GM19023 (cell line): ENCODE data around the gene METTL3.
A peak's percentile ranks its signal among the peaks of the same experiment; 100 is the strongest.
"Not testable (repeated sequence)": the region's sequence is repeated elsewhere in the genome, so short reads cannot be mapped to it uniquely, and the experiment has no call there.

ENCODE experiments used
- ATAC-seq: cut with Tn5 transposase; IDR thresholded peaks from one replicate; pipeline ENCODE4 v1.9.1; 2021; ENCODE audit warnings: mild to moderate bottlenecking, moderate library complexity; ENCODE audit not compliant: unreplicated experiment

The METTL3 gene

DNA sequence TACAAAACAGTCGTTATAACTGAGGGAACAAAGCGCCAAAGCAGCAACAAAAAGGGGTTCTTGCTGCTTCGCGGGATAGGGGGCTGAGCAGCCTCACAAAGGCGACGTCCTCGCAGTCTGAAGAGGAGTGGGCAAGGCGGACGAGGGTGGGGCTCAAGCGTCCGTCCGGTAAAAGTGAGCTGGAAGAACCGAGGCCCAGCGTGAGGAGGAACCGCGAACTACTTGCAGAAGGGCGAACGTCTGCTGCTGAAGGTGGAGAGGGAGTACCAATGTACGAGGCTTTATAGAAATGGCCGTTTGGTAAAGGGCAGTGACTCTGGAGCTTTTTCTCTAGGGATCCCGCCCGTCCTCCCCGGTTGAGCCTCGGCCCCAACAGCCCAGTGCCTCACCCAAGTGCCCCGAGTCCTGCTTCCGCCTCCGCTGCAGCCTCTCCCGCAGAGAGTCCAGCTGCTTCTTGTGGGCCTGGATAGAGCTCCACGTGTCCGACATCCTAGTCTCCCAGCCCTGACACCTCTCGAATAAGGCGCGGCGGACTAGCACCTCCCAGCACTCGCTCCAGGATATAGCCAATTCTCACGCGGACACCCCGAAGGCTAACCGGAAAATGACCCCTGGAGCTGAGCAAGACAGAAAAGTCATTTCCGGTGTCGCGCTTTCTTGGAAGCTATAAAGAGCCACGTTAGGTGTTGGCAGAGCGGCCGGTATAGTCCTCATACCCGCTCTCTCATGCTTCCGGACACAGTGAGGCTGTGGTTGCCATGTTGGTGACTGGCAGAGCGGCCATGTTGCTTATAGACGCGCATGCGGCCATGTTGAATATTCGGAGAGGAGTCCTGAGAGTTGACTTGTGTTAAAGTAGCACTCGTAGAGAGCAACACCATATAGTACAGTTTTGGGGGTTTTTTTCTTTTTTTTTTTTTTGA, at the start of gene METTL3:
METTL3 (minus strand) TSS at position 606 of the 923 bp plus-strand sequence; CDS start at position 489, 117 bp downstream.
- peak; percentile 98 for ATAC-seq

DNA sequence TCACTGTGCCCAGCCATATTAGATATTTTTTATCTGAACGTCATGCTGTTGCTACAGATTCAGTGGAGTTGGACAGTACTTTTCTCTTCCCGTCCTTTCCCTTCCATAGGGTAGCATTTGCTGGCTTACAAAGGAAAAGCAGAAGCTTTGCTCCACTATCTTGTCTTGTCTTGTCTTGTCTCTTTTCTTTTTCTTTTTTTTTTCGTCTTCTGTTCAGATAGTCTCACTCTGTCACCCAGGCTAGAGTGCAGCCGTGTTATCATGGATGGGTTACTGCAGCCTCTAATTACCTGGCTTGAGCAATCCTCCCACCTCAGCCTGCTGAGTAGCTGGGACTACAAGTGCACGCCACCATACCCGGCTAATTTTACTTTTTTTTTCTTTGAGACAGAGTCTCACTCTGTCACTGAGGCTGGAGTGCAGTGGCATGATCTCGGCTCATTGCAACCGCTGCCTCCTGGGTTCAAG, 47.6 kb upstream of the METTL3 start:
- ATAC-seq = no peak

DNA sequence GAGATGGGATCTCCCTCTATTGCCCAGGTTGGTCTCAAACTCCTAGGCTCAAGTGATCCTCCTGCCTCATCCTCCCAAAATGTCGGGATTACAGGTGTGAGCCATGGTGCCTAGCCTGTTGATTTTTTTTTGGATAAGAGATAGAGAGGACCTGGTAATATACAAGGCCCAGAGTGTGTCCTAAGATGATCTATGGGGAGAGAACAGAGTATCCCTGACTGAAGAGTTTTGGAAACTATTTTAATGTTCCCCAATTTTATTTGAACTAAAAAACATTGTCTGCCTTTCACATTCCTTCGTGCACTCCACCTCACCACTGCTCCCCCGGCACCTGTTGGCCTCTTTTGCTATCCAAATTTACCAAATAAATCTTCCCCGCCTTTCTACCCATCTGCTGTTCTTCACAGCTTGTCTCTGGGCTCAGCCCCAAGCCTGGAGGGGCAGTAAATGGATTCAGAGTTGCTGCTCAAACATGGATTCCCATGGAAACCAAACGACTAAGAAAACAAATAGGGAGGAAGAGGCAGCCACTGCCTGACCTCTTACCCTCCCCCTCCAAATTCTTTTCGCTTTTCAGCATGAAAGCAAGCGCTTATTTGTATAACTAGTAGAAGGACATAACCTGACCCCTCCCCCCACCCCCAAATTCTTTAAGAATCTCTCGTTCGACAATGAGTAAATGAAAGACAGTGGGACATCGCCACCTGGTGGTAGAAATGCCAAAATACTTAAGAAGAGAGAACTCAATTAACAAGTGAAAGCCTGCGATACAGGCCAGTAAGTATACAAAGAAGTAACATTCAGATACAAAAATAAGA, 46.2 kb upstream of the METTL3 start:
- no peak for ATAC-seq

DNA sequence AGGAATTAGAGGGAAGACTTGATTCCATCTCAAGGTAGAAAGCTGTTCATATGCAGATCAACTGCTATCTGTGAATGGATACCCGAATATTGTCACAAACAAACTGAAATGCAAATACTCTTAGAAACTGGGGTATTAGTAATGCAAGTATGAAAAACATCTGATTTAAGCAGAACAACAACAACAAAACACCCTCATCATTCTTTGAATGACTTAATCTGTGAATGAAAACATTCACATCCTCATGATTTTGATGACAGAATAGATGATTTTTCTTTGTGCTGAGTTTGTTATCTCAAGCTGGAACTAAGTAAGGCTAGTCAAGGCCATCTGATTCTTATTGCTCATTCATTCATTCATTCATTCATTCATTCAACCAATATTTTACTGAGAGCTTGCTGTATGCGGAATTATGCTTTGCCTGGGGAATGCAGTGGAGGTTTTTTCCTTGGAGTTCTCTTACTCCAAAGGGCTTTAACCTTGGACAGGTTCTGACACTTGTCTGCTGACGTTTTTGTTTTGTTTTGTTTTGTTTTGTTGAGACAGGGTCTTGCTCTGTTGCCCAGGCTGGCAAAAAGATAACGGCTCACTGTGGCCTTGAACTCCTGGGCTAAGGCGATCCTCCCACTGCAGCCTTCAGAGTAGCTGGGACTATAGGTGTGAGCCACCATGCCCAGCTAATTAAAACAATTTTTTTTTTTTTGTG, 45.4 kb upstream of the METTL3 start:
- no peak for ATAC-seq

DNA sequence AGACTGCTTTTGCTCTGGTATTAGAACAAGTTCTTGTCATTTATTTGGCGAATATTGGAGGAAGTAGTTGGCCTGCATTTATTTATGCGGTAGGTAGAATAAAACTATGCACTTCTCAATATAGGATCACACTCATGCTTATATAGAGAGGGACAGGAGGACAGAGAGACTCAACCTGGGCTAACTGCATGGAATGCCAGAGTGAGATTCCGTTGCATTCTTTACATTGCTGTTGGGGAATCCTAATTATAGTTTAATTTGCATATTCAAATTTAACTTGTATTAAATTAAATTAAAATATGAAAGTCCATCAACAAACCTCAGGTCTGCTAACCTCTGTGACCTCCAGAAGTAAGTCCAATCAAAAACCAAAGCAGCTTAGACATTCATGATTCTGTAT, 42.1 kb upstream of the METTL3 start:
- no peak for ATAC-seq

DNA sequence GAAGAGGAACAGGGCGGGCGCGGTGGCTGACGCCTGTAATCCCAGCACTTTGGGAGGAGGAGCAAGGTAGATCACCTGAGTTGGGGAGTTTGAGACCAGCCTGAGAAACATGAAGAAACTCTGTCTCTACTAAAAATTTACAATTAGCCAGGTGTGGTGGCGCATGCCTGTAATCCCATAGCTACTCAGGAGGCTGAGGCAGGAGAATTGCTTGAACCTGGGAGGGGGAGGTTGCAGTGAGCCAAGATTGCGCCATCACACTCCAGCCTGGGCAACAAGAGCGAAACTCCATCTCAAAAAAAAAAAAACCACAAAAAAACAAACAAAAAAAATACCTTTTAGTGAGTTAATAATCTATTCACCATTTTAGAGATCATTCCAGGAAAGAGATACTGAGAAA, 33.4 kb upstream of the METTL3 start:
- not testable (repeated sequence) for ATAC-seq

DNA sequence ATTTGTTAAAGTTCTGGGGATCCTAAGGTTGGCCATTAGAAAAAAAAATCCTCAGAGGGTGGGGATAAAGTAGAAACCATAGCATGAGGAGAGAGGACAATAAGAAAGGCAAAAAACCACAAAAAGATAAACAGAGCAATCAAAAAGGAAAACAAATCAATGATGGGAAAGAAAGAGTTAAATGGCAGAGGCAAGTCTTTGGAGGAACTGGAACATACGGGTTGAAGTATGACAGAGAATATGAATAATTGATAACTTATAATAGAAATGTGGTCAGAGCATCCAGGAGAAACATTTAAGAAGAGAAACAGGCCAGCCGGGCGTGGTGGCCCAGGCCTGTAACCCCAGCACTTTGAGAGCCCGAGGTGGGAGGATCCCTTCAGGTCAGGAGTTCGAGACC, 32.8 kb upstream of the METTL3 start:
- no peak for ATAC-seq

DNA sequence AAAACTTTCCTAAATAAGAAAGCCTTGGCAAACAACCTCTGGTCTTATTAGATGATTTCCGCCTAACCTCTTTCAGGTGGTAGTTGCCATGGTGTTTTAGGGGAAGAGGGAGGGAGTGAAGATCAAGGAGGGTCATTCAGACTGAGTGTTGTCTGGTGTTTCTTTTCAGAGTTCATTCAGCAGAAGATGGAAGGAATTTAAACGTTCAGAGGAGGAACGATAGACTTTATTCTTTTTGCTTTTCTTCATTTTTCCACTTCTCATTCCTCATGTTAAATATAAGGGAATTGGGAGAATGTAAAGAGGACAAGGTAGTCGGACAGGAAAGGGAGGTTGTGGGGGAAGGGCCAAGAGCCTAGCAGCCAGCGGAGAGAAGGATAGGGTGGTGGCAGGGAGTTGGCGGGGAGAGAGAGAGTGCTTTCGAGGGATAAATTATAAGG, 32.4 kb upstream of the METTL3 start:
- ATAC-seq = no peak

DNA sequence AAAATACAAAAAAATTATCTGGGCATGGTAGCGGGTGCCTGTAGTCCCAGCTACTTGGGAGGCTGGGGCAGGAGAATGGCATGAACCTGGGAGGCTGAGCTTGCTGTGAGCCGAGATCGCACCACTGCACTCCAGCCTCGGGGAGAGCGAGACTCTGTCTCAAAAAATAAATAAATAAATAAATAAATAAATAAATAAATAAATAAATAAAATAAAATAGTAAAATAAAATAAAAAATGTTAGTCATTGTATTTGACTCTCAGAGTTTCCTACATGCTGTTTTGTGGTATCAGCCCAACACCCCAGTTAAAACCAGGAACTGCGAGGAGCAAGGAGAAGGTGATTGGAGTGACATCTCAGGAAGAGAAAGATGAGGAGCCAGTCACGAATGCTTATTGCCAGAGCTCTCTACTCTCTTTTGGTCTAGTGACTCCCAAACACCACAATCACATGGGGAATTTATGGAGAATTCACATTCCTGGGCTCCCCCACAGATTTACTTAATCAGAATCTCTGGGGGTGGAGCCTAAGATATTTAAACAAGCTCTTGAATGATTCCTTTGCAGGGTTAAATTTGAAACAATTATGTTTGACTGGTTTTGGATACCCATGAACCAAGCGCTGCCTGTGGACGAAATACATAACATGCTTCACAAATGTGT, 30.4 kb upstream of the METTL3 start:
- ATAC-seq = no peak

DNA sequence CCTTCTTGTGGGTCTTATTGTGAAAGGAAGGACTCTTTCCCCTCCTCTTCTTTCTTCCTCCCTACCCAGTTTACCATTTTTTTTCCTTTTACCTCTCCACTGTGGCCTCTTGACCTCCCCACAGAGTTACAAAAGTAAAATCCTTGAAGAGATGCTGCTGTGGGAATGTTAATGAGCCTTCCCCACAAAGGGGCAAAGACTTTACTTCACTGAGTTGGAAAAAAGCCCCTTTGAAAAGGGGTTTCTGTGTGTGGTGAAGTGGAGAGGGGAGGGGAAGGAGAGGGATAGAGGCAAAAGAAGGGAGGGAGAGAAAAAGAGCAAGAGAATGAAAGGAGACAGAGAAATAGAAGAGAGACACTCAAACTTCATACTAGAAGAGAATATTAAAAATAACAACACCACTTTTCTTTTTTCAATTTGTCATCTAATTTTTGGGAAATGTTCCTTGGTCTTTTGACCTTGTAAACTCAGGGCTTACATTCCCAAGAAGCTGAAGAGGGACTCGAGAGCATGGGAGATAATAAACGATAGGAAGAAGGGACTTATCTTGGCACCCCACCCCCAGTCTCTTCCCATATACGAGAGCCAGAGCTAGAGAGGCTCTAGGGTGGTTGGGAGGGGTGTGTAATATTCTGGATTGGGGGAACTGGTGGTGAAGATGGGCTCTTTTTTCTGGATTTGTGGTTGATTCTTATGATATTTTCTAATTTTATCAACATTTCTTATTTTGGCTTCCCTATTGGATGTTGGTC, 28.2 kb upstream of the METTL3 start:
- no peak for ATAC-seq

DNA sequence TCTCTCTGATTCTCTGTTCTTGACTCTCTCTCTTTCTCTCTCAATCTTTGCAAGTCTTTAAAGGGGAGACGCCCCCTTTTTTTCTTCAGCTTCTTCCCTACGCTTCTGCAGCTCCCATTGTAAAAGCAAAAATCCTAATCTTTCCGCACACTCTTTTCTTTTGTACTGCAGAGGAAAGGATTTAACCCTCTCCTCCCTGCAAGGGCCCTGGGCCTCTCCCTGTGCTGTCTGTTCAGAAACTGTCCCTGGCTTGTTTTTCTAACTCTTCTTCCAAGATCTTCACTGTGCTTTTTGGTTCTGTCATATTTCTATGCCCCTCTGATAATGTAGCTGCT, 25.9 kb upstream of the METTL3 start:
- ATAC-seq = no peak

DNA sequence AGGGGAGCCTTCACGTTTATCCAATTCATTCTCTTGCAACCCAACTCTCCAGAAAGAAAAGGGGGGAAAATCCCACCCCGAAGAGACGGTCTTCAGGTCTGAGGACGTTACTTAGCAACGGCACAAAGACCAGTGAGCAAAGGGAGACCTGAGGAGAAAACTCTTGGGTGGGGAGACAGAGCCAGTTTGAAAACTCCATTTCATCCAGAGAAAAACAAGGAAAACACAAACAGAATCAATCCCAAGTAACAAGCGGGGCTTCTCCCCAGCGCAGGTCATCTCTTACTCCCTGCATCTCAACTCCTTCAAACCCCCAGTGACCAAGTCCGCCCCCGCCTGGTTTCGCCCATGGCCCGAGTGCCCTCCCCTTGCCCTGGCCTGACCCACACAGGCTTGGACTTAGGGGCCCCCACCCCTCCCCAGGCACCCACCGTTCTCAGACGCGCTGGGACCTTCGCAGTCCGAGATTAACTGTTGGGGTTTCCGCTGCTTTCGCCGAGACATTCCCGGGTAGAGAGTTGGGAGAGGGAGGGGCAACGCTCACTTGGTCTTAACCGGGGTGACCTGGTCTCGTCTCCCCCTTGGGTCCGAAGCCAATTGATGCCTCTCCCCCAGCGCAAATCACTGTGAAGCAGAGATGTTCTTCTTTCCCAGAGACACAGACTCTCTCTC, 25.4 kb upstream of the METTL3 start:
- ATAC-seq = no peak

DNA sequence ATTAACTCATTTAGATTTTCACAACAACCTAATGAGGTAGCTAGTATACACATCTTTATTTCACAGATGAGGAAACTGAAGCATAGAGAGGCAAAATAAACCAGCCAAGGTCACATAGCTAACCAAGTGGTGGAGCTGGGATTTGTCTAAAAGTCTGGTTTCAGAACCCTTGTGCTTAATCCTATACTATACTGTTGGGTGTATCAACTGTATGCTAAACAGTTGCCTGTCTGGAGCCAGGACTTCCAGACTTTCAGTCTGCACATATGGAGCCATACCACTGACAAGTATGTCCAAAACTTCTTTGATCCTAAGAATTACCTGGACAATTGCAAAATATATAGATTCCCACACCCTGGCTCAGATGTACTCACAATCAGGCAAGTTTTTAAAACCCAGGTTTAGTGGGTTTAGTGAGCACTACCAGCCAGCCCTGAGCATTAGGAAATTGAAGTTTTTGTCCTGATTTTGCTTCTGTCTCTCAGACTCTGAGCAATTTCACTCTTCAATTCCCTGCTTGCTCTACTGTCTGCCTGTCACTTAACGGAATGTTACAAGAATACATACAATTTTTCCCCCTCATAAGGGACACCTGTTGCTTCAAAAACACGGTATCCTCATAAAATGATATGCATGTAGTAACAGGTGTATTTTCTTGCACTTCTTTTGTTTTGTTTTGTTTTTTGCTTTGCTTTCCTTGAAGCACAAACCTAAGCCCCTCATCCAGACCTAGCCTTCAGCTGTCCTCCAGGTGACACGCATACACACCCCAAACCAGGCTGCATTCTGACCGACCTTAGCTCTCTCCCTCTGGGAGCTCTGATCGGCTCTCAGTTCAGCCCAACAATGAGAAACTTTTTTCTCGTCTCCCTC, 24.6 kb upstream of the METTL3 start:
- ATAC-seq = no peak

DNA sequence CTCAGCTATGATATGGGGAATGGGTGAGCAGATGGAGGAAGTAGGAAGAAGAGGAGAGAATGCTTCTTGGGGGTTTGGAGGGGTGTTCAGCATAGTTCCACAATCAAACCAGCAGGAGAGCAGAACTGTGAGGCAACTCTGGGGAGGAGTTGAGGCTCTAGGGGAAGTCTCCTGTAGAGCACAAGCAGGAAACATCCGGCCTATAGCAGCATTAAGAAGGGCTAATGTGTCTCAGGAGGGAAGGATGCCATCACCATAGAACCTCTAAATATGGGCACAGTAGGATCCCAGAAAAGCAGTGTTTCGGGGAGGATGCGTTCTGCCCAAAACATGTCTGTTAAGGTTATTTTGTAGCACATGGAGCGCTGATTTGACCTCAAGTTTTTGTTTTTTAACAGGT, 23.4 kb upstream of the METTL3 start:
- ATAC-seq = no peak

DNA sequence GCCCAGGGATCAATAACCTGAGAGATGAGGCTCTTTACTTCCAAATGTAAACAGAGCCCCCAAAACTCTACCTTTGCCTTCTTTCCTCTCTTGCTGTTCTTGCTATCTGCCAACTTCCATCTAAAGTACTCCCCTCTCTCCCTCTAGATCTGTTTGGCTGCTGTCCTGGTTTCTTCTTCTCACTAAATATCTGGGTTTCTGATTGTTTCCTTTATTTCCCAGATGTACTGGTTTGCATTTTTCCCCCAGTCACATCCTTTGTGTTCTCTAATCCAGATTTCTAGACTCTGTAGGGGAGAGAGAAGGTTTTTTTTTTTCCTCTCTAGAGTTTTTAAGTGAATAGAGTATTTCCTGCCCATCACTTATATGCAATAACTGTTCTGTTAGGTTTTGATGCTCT, 22.2 kb upstream of the METTL3 start:
- no peak for ATAC-seq

DNA sequence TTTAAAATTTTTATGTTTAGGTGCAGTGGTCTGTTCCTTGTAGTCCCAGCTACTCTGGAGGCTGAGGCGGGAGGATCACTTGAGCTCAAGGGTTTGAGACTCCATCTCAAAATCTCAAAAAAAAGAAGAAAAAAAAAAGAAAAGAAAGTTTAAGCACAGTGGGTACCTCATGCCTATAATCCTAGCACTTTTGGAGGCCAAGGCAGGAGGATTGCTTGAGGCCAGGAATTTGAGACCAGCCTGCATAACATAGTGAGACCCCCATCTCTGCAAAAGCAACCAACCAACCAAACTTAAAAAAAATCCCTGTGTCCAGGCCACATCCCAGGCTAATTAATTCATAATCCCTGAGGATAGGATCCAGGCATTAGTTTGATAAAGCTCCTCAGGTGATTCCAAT, 18.4 kb upstream of the METTL3 start:
- no peak for ATAC-seq

DNA sequence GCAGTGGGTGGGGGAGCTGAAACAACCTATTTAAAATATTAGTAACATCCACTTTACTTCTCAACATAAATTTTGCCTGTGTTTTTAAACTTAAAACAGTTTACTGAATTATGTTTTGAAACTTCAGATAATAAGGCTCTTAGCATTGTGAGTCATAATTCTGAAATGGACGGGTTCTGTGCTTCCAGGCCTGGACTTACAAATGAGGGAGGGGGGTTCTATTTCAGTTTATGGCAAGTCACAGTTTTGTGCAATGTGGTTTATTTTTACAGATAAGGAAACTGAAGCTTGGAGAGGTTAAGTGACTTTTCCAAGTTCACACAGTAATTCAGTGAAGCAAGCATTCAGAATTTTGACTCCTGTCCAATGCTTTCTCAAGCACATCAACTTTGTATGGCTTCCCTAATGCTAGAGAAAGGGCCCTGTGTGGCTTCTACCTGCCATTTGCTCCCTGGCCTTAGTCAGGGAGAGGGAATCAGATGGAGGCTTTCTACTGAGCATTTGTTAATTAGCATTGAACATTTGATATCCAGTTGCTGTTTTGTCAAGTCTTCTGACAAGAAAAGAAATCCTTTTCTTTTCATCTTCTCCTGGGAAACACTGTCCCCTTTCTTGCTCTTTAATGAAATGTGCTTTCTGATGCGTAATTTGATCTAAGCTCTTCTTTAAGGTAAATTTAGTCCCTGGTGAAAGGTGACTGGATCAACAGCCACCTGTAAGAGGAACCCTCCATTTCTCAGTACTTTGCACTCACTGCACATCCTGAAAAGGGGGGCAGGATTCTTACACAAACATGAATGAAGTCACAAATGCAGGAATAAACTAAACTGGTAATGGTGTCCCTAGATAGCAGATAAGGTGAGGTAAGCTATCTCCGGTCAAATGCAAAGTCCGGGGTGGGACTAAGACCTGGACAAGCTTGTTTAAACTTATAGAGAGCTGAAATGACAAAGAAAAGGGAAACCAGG, 17.5 kb upstream of the METTL3 start:
- no peak for ATAC-seq
